ENCODE measurements around the gene ZNF648.
A peak's percentile ranks its signal among the peaks of the same experiment; 100 is the strongest.
"Not testable (repeated sequence)": the region's sequence is repeated elsewhere in the genome, so short reads cannot be mapped to it uniquely, and the experiment has no call there.

ZNF648 gene

DNA sequence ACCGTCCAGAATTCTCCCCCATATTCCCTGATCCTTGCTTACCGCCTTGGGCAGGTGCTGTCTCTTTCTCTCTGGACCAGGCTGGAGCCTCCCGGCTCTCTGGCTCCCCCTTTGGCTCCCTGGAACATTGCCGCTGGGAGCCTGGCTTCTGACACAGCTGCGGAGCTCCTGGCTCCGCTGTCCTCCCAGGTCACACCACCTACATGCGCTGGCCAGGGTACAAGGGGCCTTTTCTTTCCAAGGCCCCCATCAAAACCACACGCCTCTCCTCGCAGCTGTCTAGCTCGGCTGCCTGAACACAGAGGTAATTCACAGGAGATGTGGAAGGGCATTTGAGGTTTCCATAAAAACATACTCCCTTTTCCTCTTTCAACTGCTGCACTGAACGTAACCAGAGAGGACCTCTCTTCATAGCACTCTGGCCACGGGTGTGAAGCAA is 7.5 kb upstream of the ZNF648 start:
- DNase-seq = no peak

DNA sequence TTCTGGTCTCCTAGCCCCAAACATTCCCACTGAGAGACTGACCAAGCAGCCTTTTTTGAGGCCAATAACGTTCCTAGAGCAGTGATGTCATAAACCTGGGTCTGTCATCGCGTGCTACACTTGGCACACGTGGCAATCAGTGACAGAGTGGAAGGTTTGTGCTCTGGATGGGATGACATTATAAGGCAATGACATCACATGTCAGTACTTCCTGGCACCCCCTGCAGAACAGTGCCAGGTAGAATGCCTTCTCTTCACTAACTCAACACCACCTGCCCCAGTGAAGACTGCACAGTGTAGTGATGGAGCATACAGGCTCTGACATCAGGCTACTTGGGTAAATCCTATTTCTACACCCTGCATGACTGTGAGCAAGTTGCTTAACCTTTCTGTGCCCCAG is 5.4 kb upstream of the ZNF648 start:
- DNase-seq = no peak

- DNase-seq = no peak
Observed at GRCh38 chr1:182065126-182065845, 3.8 kb upstream of the ZNF648 start.

DNA sequence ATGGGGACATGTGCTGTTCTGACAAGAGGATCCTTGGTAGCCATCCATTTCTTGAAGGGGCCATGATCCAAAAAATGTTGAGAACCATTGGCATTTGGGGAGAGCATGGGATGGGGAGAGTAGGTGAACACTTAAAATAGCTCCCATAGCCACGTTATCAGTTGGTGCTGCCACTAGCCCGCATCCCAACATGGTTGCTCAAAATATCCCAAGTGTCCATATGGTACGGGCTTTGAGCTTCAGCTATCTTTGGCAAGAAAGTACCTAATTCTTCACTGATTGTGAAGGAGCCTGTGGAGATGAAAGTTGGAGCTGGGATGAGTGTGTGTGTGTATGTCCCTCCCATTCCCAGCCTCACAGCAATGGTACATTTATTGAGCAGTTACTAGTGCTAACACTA is 3.1 kb upstream of the ZNF648 start:
- DNase-seq = no peak

GRCh38 chr1:182062223-182062622 is 711 bp upstream of the ZNF648 start:
- DNase-seq = no peak

DNA sequence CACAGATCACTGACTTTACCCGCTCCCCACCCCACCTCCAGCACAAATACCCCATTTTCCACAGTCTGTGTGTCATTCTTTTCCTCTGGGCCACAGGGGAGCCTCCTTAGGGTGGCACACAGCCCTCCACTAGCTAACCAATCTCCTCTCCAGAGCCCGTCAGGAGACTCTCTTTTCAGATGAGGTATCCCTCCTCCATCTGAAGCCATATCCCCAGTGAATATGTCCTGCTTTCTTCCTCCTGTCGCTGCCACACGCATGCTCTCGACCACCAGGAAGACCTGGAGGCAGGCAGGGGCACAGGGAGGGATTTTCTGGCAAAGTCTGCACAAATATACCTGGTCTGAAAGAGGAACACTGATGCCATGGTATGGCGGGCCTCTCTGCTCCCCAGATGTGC is 635 bp downstream of the ZNF648 start:
- no peak for DNase-seq

- DNase-seq = no peak
Observed at GRCh38 chr1:182059936-182060335, 1.6 kb downstream of the ZNF648 start.

GRCh38 chr1:182056601-182057366 is 4.7 kb downstream of the ZNF648 start:
- no peak for DNase-seq

DNA sequence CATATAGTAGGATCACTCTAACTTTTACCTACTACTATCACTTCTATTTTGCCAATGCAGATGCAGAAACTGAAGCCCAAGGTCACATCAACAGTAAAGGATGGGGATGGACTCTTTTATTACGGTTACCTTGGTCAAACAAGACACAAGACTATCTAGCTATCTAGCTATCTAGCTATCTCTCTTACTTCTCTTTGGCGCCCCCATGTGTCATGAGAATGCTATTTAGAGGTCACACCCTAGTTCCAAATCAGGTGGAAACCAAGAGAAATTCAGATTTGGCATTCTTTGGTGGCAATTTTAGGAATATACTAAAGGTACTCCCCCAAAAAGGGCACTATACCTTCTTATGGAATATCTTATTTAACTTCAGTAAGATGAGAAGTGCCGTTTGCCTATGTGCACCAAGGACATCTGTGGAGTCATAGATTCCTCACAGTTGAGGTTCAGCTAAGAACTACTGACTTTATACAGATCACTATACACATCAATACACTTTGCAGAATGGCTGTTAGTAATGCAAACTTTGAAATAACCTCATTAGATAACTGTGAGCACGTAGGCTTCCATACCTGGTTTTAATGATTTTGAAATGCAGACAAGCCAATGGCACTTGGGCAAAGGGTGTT is 6.7 kb downstream of the ZNF648 start:
- no peak for DNase-seq

- no peak for DNase-seq
Observed at GRCh38 chr1:182052355-182052754, 9.2 kb downstream of the ZNF648 start.

DNA sequence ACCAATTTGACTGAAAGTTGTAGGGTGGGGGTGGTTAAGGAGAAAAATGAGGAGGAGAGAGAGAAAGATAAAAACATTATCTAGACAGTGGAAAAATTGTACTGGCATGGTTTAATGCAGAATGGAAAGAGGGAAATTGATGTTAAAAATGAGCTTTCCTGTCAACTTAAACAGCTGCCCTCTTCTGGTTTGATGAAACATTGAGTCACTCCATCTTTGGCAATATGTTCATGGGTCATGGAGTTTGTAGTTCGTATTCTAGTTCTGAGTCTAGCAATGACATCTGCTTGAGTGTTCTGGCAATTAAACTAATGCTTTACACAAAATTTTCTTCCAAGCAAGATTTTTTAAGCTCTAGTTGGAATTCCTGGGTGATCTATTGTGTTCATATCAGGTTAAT is 9.6 kb downstream of the ZNF648 start:
- DNase-seq = no peak

GRCh38 chr1:182050481-182051448 is 10.7 kb downstream of the ZNF648 start:
- no peak for DNase-seq

DNA sequence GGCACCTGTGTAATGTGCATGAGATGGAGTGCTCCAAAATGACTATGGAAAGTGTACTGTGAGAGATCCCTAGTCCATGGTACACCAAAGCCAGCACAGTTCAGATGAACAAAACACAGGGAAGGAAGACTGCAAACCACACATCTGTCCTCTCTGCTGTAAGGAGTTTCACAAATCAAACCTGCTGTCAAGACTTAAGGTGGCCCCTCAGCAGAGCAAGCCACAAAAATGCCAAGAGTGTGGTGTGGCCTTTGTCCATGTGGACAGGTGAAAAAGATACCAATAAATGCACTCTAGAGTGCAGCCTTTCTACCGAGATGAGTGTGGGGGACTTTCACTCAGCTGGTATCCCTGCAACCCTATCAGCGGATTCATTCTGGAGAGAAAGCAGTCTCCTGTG is 12.9 kb downstream of the ZNF648 start:
- no peak for DNase-seq

GRCh38 chr1:182046763-182047162 is 14.7 kb downstream of the ZNF648 start:
- no peak for DNase-seq

- not testable (repeated sequence) for DNase-seq
Observed at GRCh38 chr1:182045481-182045880, 16.0 kb downstream of the ZNF648 start.

- DNase-seq = no peak
Observed at GRCh38 chr1:182041615-182042014, 19.9 kb downstream of the ZNF648 start.

DNA sequence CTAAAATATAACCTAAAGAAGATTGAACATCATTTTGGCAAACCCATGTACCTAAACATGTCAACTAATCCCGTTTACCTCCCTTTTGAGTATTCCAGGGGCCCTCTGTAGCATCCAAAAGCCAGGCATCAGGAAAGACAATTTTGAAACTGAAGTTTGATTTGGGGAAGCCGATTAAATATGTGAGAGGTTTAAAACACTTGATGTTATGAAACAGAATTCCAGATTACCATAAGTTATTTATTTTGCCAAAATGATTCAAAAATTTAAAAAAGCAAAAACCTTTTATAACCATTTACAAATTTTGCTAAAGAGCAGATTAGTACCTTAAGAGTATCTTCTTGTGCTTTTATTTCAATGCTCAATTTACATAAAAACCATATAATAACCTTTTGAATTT is 23.3 kb downstream of the ZNF648 start:
- DNase-seq = no peak

DNA sequence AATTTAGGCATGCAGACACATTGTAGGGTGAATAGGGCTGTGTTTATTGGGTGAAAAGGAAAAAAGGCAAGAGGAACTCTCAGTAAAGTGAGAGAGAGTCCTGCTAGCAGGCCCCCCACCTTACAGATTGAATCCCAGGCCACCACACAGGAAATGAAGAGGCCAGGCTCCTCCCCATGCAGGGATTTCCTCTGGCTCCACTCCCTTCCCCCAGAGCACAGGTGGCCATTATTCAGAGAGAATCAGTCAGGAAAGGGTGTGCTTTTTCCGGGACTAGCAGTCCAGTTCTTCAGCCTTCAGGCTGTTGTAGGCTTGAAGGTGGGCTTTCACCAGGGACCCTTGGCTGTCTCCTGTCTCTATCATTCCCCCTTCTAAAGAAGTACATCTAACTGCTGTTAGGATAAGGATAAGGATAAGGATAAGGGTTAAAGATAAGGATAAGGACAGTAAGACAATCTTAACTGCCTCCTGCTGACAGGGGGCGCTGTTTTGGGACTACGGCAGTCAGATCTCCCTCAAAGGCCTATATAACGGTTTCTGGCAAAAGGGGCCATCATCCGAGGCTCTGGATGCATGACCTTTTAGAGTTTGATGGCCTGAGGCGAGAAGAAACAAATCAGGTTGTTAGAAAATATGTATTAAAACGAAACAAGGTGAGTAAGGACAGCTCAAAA is 26.3 kb downstream of the ZNF648 start:
- DNase-seq = no peak

GRCh38 chr1:182032251-182032650 is 29.3 kb downstream of the ZNF648 start:
- no peak for DNase-seq

DNA sequence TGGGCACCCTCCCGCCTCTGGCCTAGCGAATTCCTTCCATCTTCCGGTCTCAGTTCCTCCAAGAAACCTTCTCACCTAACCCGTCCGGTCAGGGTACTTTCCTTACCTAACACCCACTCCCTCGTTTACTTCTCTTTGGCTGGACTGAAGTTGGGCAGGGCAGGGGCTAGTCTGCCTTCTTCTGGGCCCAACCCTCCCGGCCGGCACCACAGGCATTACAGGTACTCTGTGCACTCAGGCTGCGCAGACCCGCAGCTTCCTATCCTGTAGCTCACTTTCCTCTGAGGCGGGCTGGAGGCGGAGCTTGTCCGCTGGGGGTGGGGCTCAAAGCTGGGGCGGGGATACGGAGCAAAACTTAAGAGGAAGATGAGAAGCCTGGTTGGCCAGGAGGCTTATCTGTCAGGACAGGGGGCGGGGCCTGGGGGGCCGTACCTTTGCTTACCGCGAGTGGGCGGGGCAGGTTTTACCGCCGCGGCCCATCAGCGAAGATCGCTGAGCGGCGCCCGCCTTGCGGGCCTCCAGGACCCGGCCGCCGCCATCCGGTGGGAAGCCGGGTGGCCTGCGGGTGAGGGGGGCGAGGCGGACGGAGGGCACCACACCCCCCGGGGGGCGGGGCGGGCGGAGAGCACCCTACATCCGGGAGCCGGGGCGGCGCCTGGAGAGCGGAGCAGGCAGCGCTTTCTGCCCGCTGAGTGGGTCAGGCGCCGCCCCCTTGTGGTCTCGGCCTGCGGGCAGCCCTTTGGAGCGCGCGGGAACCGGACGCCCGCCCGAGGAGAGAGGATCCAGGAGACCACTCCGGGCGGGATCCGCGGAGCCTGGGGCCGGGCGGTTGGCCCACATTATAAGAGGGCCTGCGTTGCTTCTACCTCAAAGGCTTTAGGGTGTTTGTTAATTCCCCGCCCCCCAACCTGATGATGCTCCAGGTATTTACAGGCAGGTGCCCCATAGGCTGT is 31.9 kb downstream of the ZNF648 start:
- peak; percentile 92 for DNase-seq

GRCh38 chr1:182029002-182029378 is 32.5 kb downstream of the ZNF648 start:
- DNase-seq = no peak

Data from amniotic stem cell (primary cell).